Lower lobe of right lung (tissue), 2 donors: ENCODE results near the gene COG3. TPM values are rescaled to one million over a fixed set of nuclear protein-coding genes. Genes with fewer than 3 reads are reported as not detected.

Experiments used
- ATAC-seq, 2 donors: fragments of 200-7000 bp; cut with Tn5 transposase; one replicate each; pipeline ENCODE4 v1.9.1; 2020 to 2022; ENCODE audit warnings: mild to moderate bottlenecking in 2 of 2, moderate library complexity in 2 of 2
- DNase-seq: peaks from one replicate; pipeline ENCODE4 v3.0.0-alpha.2; 2020
- H3K27ac ChIP-seq: fragments of 200-600 bp; one replicate; pipeline ENCODE4 v1.8.0; 2022
- H3K27me3 ChIP-seq: fragments of 200-600 bp; one replicate; pipeline ENCODE4 v1.8.0; 2022; ENCODE audit warnings: low read depth
- H3K36me3 ChIP-seq: fragments of 200-600 bp; one replicate; pipeline ENCODE4 v1.8.0; 2022; ENCODE audit warnings: mild to moderate bottlenecking
- H3K4me1 ChIP-seq: fragments of 200-600 bp; one replicate; pipeline ENCODE4 v1.8.0; 2022
- H3K4me3 ChIP-seq: fragments of 200-600 bp; one replicate; pipeline ENCODE4 v1.8.0; 2022; ENCODE audit warnings: mild to moderate bottlenecking
- H3K9me3 ChIP-seq: fragments of 200-600 bp; one replicate; pipeline ENCODE4 v1.8.0; 2022
- intact Hi-C: fragments of 100-400 bp; cut with DNase I; formaldehyde crosslinking; loops from one replicate; pipeline ENCODE4 v1.11.0; 2022
- total RNA-seq: library from RNA; stranded (reverse); fragmentation: NEBNext Ultra II Directional; extraction: Animal tissue kit (Norgen Biotek cat#: 25700); gene quantifications from one replicate; pipeline ENCODE4 v1.2.1, GENCODE V29; 2021
- TF ChIP-seq, protein P1 (sequence below): fragments of 200-600 bp; IDR thresholded peaks from one replicate; pipeline ENCODE4 v1.8.0; 2022; ENCODE audit warnings: antibody characterized with exemption, mild to moderate bottlenecking
- donor health status: DM: no; HTN: yes; CAD: no; lungs with severe emphysema.

The COG3 gene
- total RNA-seq, 1 donor from 2014 or later, result 21.9 TPM

DNA sequence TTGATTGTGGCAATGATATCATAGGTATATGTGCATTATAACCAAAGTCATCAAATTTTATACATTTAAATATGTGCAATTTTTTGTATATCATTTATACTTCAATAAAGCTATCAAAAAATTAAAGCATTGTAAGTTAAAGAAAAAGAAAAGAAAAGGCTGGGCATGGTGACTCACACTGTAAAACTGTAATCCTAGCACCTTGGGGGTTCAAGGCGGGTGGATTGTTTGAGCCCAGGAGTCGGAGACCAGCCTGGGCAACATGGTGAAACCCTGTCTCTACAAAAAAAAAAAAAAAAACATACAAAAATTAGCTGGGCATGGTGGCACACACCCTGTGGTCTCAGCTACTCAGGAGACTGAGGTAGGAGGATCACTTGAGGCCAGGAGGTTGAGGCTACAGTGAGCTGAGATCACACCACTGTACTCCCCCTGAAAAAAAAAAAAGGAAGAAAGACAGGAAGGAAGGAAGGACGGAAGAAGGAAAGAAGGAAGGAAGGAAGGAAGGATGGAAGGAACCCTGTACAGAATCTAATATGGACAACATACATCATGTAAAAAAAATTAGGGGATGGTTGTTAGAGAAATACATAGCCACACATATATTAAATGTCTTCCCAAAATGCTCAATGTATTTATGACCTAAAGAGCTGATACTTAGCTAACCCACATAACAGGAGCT, 24.8 kb upstream of the COG3 start:
- ATAC-seq, result no peak
- TF ChIP-seq, protein P1, sequence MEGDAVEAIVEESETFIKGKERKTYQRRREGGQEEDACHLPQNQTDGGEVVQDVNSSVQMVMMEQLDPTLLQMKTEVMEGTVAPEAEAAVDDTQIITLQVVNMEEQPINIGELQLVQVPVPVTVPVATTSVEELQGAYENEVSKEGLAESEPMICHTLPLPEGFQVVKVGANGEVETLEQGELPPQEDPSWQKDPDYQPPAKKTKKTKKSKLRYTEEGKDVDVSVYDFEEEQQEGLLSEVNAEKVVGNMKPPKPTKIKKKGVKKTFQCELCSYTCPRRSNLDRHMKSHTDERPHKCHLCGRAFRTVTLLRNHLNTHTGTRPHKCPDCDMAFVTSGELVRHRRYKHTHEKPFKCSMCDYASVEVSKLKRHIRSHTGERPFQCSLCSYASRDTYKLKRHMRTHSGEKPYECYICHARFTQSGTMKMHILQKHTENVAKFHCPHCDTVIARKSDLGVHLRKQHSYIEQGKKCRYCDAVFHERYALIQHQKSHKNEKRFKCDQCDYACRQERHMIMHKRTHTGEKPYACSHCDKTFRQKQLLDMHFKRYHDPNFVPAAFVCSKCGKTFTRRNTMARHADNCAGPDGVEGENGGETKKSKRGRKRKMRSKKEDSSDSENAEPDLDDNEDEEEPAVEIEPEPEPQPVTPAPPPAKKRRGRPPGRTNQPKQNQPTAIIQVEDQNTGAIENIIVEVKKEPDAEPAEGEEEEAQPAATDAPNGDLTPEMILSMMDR, result no peak
- no peak overlapping the region for H3K4me3 ChIP-seq
- DNase-seq, result no peak
- H3K9me3 ChIP-seq, result no peaks in the 10 kb centered on the region
- H3K27me3 ChIP-seq, result no peaks in the 10 kb centered on the region
- intact Hi-C loops, result no loop called here
- no peaks in the 10 kb centered on the region for H3K36me3 ChIP-seq
- H3K27ac ChIP-seq, result no peak overlapping the region
- H3K4me1 ChIP-seq, result peaks cover 11% of the 10 kb centered on the region

DNA sequence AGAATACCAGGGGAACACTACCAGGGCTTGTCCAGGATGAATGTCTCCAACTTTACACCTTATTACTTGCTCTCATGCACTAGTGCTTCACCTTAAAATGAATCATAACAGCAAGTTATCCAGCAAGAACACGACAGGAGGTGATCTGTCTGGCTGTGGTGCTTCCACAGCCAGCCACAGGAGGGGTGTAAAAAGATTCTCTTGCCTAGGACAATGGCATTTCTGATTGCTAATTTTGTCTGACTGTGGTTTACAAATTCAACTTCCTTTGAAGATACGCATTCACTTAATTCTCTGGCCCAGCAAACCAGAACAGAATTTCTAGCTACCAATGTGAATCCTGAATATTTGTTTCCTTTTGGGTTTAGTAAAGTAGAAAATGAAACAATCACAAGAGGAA, 23.1 kb upstream of the COG3 start:
- intact Hi-C loops, result no loop called here
- ATAC-seq (no peak), DNase-seq (no peak)
- Histone ChIP-seq H3K4me3 (no peak overlapping the region), H3K27me3 (no peaks in the 10 kb centered on the region), H3K27ac (no peak overlapping the region), H3K9me3 (no peaks in the 10 kb centered on the region), H3K36me3 (no peaks in the 10 kb centered on the region), H3K4me1 (peaks cover 11% of the 10 kb centered on the region)
- TF ChIP-seq, protein P1, result no peak

DNA sequence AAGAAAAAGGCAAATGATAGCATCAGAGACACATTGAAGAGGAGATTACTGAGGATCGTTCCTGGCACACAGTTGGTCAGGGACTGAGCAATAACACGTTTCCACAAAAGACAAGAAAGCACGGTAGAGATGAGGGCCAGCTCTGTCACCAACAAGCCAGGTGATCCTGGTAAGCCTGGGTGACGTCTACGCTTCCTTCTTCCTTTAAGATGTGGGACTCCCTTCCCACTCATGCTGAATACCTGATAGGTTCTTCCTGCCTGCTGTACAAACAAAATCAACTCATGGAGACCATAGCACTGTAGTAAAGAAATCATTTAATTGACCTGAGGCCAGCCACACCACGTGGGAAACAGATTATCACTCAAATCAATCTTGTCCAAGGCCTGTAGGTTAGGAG, 19.7 kb upstream of the COG3 start:
- Histone ChIP-seq H3K27me3 (no peaks in the 10 kb centered on the region), H3K27ac (no peak overlapping the region), H3K9me3 (no peaks in the 10 kb centered on the region), H3K4me3 (no peak overlapping the region), H3K4me1 (peaks cover 11% of the 10 kb centered on the region), H3K36me3 (no peaks in the 10 kb centered on the region)
- DNase-seq (no peak), ATAC-seq (no peak)
- intact Hi-C loops, result no loop called here
- TF ChIP-seq, protein P1, result no peak

DNA sequence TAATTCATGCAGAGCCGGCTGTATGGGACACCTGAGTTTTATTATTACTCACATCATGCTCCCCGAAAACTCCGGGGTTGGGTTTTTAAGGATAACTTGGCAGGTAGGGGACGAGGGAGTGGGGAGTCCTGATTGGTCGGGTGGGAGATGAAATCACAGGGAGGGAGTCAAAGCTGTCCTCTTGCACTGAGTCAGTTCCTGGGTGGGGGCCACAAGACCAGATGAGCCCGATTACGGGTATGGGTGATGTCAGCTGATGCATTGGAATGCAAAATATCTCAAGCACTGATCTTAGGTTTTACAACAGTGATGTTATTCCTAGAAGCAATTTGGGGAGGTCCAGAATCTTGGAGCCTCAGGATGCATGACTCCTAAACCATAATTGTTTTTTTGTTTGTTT, 18.6 kb upstream of the COG3 start:
- Histone ChIP-seq H3K36me3 (no peaks in the 10 kb centered on the region), H3K4me3 (no peak overlapping the region), H3K27me3 (no peaks in the 10 kb centered on the region), H3K4me1 (peaks cover 9% of the 10 kb centered on the region), H3K9me3 (no peaks in the 10 kb centered on the region), H3K27ac (no peak overlapping the region)
- intact Hi-C loops, result no loop called here
- ATAC-seq (no peak), DNase-seq (no peak)
- TF ChIP-seq, protein P1, result no peak

DNA sequence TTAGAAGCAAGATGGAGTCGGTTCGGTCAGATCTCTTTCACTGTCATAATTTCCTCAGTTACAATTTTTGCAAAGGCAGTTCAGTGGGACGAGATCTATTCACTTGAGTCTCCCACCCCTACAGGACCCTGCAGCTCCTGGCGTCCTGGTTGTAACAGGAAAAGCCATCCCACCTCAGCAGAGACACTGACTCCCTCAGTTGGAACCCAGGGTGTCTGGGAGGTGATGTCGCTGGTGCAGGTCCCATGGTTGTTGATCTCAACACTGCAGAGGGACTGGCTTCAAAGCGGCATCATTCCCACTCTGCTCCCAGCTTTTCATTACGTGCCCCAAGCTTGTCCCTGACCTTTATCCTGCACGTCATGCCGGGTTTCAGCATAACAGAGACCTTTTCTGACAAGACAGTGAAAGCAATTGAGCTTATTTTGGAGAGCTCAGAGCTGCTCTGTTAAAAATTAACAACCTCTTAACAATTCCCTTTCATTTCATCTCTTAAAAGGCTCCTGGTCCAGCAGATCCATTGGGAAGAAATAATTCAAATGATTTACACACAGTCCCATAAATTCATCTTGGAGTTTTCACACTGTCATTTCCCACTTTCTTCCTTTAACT, 17.6 kb upstream of the COG3 start:
- Histone ChIP-seq H3K4me3 (no peak overlapping the region), H3K9me3 (no peaks in the 10 kb centered on the region), H3K27me3 (no peaks in the 10 kb centered on the region), H3K4me1 (no peaks in the 10 kb centered on the region), H3K27ac (no peak overlapping the region), H3K36me3 (no peaks in the 10 kb centered on the region)
- intact Hi-C loops, result no loop called here
- DNase-seq, result no peak
- ATAC-seq, result no peak
- TF ChIP-seq, protein P1, result no peak
